Cortex of kidney (tissue), 1 donor: ENCODE measurements around the gene SUGCT.
"Not testable (repeated sequence)": the region's sequence is repeated elsewhere in the genome, so short reads cannot be mapped to it uniquely, and the experiment has no call there.

ENCODE experiments used
- DNase-seq: peaks from one replicate; lab custom pipeline; 2025; lab: John Stamatoyannopoulos, UW

The SUGCT gene

DNA sequence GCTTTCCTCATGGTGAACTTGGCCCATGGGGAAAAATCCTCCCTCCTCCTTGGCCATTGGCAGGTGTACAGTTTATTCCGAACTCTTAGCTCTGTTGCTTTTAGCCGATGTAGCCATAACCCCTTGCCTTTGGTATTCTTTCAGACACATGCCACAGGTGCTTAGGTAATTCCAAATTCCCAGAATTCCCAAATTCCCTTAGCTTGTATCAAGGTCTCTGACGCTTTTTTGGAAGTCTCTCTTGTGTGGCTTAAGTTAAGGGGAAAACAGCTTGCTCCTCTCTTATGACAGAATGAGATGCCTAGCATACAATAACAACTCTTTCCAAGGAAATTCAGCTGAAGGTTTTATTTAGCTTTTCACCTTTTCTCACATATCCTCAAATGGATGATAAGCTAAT is 68.0 kb downstream of the SUGCT start:
- no peak for DNase-seq

- DNase-seq: no peak
Measured at GRCh38 chr7:40204581-40204980, 69.8 kb downstream of the SUGCT start.

DNA sequence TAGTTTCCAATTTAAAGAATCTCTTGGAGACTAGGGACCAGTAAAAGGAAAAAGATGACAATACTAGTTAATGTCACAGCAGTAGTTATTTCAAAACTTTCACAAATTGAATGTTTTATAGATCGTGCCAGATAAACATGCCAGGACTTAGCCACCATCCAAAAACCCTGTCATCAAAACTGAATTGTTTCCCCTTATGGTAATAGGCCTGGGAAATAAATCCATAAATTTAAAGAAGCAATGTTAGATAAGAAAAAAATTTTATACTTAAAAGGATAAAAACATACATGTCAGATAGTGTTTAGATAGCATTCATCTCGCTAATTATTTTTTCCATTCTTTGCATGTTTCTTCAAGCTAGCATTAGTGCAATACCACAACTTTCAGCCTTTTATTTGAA is 71.2 kb downstream of the SUGCT start:
- DNase-seq: no peak

DNA sequence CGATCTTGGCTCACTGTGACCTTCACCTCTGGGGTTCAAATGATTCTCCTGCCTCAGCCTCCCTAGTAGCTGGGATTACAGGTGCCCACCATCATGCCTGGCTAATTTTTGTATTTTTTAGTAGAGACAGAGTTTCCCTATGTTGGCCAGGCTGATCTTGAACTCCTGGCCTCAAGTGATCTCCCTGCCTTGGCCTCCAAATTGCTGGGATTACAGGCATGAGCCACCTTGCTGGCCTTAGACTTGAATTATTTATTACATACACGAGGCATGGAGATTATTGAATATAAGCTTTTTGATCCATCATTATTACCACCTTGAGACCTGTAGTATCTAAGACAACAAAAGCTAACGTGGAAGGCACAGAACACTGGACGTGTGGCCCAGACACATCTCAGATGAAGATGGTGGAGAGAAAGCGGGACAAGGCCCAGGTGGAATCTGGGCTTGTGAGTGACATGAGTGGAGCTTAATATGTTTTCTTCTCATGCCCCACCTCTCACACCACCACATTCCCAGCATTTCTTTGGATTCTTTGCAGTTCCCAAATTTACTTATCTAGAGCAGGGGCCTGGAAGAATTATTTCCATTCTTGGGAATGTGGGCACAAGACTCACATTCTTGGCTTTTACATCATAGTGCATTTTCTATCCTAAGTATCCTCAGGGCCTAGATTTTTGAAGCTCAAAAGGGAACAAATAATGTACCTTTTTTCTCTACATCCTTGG is 76.6 kb downstream of the SUGCT start:
- DNase-seq: no peak

DNA sequence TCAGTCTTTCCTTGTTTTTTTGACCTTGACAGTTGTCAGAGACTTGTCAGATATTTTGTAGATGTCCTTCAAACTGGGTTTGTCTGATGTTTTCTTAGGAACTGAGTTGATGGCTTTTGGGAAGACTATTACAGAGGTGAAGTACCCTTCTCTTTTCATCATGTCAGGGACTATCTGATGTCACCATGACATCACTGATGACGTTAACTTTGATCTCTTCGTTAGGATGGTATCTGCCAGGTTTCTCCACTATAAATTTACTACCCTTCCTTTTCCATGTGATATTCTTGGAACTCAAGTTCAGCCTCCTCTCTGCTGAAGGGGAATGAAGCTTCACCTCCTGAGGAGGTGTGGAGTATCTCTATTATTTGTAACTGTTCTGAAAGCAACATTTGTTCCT is 78.5 kb downstream of the SUGCT start:
- DNase-seq: no peak

GRCh38 chr7:40213856-40214255 is 79.1 kb downstream of the SUGCT start:
- no peak for DNase-seq

DNA sequence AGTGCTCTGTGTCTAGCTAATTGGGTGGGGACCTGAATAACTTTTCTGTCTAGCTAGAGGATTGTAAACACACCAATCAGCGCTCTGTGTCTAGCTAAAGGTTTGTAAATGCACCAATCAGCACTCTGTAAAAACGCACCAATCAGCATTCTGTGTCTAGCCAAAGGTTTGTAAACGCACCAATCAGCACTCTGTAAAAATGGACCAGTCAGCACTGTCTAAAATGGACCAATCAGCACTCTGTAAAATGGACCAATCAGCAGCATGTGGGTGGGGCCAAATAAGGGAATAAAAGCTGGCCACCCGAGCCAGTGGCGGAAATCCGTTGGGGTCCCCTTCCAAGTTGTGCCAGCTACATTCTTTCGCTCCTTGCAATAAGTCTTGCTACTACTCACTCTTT is 83.8 kb downstream of the SUGCT start:
- not testable (repeated sequence) for DNase-seq

DNA sequence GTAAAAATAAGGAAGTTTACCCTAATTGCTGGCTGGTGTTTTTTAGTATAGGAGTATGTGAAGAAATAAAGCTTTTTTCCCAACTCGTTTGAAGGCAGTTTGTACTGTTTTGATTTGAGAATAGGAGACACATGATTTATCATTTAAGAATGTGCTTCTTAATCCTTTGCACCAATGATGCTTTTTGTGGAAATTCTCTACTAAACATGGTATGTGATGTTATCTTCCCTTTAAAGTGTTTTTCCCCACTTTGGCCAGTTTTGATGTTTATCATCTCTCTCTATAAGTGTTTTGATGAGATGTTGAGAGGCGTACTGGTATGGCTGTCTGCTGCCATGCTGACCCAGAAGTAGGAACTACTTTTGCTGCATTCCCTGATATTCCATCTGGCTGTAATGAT is 85.1 kb downstream of the SUGCT start:
- DNase-seq: no peak

GRCh38 chr7:40220421-40220911 is 85.7 kb downstream of the SUGCT start:
- DNase-seq: no peak

DNA sequence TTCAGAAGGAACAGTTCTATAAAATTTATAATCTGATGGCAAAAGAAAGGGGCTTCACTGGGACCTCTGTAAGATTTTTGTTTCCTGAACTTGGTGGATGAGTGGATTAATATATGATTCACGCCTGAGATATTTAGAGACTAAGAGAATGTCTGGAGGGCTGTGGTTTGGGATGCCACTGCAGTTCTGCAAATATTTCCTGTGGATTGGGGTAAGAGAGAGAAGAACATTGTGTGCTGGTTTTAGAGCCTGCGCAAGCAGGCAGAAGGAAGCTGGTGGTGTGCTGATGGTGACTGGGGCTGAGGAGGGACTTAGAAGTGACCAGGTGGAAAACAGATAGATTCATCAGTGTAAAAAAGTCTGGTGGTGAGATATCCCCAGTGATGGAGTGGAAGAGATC is 87.0 kb downstream of the SUGCT start:
- DNase-seq: no peak

DNA sequence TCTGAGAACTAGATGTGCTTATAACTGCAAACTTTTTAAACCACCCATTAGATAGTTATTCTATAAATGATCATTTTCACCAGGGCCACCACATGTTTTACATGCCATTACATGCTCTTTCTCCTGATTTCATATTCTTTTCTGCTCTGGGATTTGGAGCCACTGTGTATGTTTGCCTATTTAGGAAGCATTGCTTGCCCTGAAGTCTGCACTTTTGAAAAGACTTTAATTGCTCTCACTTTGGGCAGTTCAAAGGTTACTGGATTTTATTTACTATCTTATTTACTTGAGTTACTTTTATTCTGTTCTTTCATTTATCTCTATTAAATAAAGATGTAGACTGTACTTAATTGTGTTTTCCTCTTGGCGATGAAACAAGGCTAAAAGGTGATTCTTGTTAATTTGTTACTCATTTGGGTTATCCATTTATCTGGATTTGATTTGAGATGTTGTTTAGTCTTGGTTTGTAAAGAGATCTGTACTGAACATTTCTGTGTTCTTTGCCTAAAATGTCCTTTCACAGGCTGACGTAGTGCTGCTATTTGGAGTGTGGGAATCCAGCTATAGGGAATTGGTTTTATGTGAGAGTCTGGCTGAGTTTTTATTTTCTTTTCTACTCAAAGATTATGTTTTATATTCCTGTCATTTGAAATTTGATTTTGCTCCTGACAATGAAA is 88.8 kb downstream of the SUGCT start:
- DNase-seq: no peak

GRCh38 chr7:40230101-40230500 is 95.3 kb downstream of the SUGCT start:
- DNase-seq: no peak

- DNase-seq: no peak
Measured at GRCh38 chr7:40231796-40232195, 97.0 kb downstream of the SUGCT start.

- DNase-seq: no peak
Measured at GRCh38 chr7:40232242-40232893, 97.6 kb downstream of the SUGCT start.

DNA sequence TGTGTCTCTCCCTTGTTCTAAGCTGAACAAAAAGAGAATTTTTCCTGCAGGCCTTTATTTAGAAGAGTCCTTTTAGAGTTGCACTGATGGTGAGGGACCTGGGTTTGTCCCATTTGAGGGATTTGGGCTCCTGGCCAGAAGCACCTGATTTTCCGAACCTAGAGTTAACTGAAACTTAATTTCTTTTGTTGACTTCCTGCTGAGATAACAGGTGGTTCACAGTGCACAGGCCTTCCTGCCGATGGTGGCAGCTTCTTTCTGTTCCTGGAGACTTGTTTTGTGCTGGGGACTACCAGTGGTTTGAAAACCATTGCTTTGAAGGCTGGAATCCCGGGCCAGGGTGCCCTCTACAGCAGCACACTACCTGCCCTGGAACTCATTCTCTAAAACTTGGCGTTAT is 99.2 kb downstream of the SUGCT start:
- no peak for DNase-seq

GRCh38 chr7:40234666-40235065 is 99.9 kb downstream of the SUGCT start:
- no peak for DNase-seq

DNA sequence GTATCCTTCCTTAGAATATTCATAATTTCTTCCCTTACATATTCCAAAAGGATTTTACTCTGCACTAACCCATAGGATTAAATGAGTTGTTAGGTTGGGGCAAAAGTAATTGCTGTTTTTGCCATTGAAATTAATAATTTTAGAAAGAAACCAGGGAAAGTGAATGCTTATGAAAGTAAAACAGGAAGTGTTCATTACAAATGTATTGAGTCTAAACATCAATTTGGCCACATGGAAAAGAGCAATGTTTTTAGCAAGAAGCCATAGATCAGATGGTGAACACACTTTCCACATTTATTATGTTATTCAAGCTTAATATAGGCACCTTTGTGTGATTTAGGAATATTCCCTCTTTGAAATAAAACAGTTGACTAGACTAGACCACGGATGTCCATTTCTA is 102.9 kb downstream of the SUGCT start:
- DNase-seq: no peak

DNA sequence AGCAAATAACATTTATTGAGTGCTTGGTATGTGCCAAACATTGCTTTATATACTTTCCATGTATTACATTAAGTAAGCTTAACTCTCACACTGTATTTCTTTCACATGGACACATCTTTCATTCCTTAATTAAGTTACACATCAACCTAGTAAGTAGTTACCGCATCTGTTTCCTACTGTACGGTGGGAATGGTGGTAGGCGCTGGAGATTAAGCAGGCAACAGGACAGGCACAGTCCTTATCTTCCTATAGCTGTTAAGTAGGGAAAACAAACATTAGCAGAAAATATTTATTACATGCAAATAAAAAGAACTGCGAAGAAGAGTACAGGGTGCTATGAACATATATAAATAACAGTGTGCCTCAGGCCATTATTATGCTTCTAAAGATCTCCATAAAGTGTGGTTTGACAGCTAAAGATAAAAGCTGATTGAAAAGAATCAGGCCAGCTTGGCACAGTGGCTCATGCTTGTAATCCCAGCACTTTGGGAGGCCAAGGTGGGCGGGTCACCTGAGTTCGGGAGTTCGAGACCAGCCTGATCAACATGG is 105.0 kb downstream of the SUGCT start:
- no peak for DNase-seq

- no peak for DNase-seq
Measured at GRCh38 chr7:40243076-40243475, 108.3 kb downstream of the SUGCT start.

DNA sequence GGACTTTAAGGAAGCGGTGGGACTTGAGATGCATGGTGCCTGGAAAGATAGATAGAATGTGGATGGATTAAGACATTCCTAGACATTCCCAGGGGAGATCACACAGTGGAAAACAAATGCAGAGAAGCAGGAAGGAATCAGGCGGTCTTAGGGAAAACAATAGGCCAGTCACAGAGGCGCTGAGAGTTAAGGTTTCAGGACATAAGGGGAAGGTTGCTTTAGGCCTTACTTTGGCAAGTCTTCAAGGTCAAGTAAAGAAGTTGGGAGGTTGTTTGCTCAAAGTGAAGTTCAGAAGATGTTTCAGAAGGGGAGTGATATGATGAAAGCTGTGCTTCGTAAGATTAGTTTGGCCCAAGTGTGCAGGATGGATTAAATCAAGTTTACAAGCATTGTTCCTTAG is 109.4 kb downstream of the SUGCT start:
- no peak for DNase-seq

DNA sequence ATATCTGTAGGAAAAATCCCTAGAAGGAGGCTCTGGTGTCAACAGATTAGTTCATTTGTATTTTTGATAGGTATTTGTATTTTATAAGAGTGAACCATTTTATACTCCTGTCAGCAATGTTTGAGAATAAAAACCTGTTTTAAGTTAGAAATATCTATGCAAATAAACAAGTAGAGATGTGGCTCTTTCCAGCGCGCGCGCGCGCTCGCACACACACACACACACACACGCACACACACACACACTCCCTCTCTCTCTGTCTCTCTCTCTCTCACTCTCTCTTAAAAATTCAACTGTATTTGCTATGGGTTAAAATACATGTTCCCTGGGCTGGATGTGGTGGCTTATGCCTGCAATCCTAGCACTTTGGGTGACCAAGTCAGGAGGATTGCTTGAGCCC is 113.9 kb downstream of the SUGCT start:
- DNase-seq: no peak

DNA sequence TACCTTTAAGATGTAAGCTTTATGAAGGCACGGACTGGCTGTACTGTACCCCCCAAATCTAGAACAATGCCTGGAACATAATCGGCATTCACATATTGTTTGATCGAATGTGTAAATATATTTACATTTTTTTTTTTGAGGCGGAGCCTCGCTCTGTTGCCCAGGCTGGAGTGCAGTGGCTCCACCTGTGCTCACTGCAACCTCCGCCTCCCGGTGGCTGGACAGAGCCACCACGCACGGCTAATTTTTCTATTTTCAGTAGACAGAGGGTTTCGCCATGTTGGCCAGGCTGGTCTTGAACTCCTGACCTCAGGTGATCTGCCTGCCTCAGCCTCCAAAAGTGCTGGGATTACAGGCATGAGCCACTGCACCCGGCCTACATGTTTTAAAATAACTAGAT is 118.6 kb downstream of the SUGCT start:
- not testable (repeated sequence) for DNase-seq
